ENCODE results near the gene ACO1. TPM values are rescaled to one million over a fixed set of nuclear protein-coding genes. Genes with fewer than 3 reads are reported as not detected.

The ACO1 gene
- total RNA-seq, 2 experiments from 2014 or later, result 13.2 to 14.8 TPM

GRCh38 chr9:32404402-32404801 is 20.0 kb downstream of the ACO1 start:
- DNase-seq, result no peak
- Mint-ChIP-seq H3K9me3 (no peaks in the 10 kb centered on the region), H3K27ac (no peak overlapping the region), H3K4me1 (ENCODE audit: low read depth) (peaks cover 6% of the 10 kb centered on the region), H3K36me3 (ENCODE audit: low read depth) (peaks cover 27% of the 10 kb centered on the region), H3K27me3 (ENCODE audit: low read depth) (no peaks in the 10 kb centered on the region), H3K4me3 (no peak overlapping the region)
- intact Hi-C loops (cut with micrococcal nuclease), result no loop called here
- CTCF ChIA-PET, result no interaction called here

GRCh38 chr9:32404856-32405255 is 20.4 kb downstream of the ACO1 start:
- Mint-ChIP-seq H3K36me3 (ENCODE audit: low read depth) (peaks cover 28% of the 10 kb centered on the region), H3K27ac (no peak overlapping the region), H3K4me1 (ENCODE audit: low read depth) (peaks cover 6% of the 10 kb centered on the region), H3K4me3 (no peak overlapping the region), H3K9me3 (no peaks in the 10 kb centered on the region), H3K27me3 (ENCODE audit: low read depth) (no peaks in the 10 kb centered on the region)
- intact Hi-C loops (cut with micrococcal nuclease), result no loop called here
- CTCF ChIA-PET, result no interaction called here
- DNase-seq, result no peak

GRCh38 chr9:32405506-32405905 is 21.1 kb downstream of the ACO1 start:
- Mint-ChIP-seq H3K4me3 (no peak overlapping the region), H3K36me3 (ENCODE audit: low read depth) (peaks cover 30% of the 10 kb centered on the region), H3K27ac (no peak overlapping the region), H3K27me3 (ENCODE audit: low read depth) (no peaks in the 10 kb centered on the region), H3K9me3 (no peaks in the 10 kb centered on the region), H3K4me1 (ENCODE audit: low read depth) (peaks cover 6% of the 10 kb centered on the region)
- DNase-seq, result no peak
- intact Hi-C loops (cut with micrococcal nuclease), result no loop called here
- CTCF ChIA-PET, result interaction anchor here (0.6 kb wide), 1 partner anchor 176 kb away, joined by 3 read pairs; no protein-coding TSS in a partner anchor

GRCh38 chr9:32406046-32406445 is 21.6 kb downstream of the ACO1 start:
- intact Hi-C loops (cut with micrococcal nuclease), result no loop called here

GRCh38 chr9:32411753-32412152 is 27.3 kb downstream of the ACO1 start:
- Mint-ChIP-seq H3K36me3 (ENCODE audit: low read depth) (peaks cover 22% of the 10 kb centered on the region), H3K27me3 (ENCODE audit: low read depth) (no peaks in the 10 kb centered on the region), H3K9me3 (no peaks in the 10 kb centered on the region), H3K4me1 (ENCODE audit: low read depth) (no peaks in the 10 kb centered on the region), H3K27ac (no peak overlapping the region), H3K4me3 (no peak overlapping the region)
- DNase-seq, result no peak
- CTCF ChIA-PET, result interaction anchor here (0.8 kb wide), 1 partner anchor 14 kb away, joined by 3 read pairs; no protein-coding TSS in a partner anchor
- intact Hi-C loops (cut with micrococcal nuclease), result no loop called here

More at GRCh38 chr9:32406046-32406445, 21.6 kb downstream of the ACO1 start:
- Mint-ChIP-seq H3K4me3 (no peak overlapping the region), H3K4me1 (ENCODE audit: low read depth) (peaks cover 6% of the 10 kb centered on the region), H3K9me3 (no peaks in the 10 kb centered on the region), H3K27ac (no peak overlapping the region), H3K27me3 (ENCODE audit: low read depth) (no peaks in the 10 kb centered on the region), H3K36me3 (ENCODE audit: low read depth) (peaks cover 30% of the 10 kb centered on the region)
- no peak for DNase-seq
- CTCF ChIA-PET, result no interaction called here

- CTCF ChIA-PET, result interaction anchor here (0.8 kb wide), 1 partner anchor 15 kb away, joined by 3 read pairs; no protein-coding TSS in a partner anchor
- intact Hi-C loops (cut with micrococcal nuclease), result no loop called here
- Mint-ChIP-seq H3K4me3 (no peak overlapping the region), H3K27me3 (ENCODE audit: low read depth) (no peaks in the 10 kb centered on the region), H3K36me3 (ENCODE audit: low read depth) (peaks cover 18% of the 10 kb centered on the region), H3K9me3 (no peaks in the 10 kb centered on the region), H3K27ac (no peak overlapping the region), H3K4me1 (ENCODE audit: low read depth) (no peaks in the 10 kb centered on the region)
- DNase-seq, result no peak
Measured at GRCh38 chr9:32412440-32412839, 28.0 kb downstream of the ACO1 start.

- Mint-ChIP-seq H3K27ac (no peak overlapping the region), H3K4me3 (no peak overlapping the region), H3K27me3 (ENCODE audit: low read depth) (no peaks in the 10 kb centered on the region), H3K4me1 (ENCODE audit: low read depth) (no peaks in the 10 kb centered on the region), H3K36me3 (ENCODE audit: low read depth) (peaks cover 18% of the 10 kb centered on the region), H3K9me3 (no peaks in the 10 kb centered on the region)
- CTCF ChIA-PET, result interaction anchor here (0.6 to 1.4 kb wide), 3 partner anchors 34 to 87 kb away, joined by 3 to 9 read pairs (median 4); no protein-coding TSS in a partner anchor
- intact Hi-C loops (cut with micrococcal nuclease), result no loop called here
- DNase-seq, result no peak
Measured at GRCh38 chr9:32413424-32413823, 29.0 kb downstream of the ACO1 start.

GRCh38 chr9:32414856-32415255 is 30.4 kb downstream of the ACO1 start:
- H3K4me3 Mint-ChIP-seq, result no peak overlapping the region
- no peaks in the 10 kb centered on the region for H3K9me3 Mint-ChIP-seq
- H3K27me3 Mint-ChIP-seq (ENCODE audit: low read depth), result no peaks in the 10 kb centered on the region
- H3K4me1 Mint-ChIP-seq (ENCODE audit: low read depth), result no peaks in the 10 kb centered on the region
- H3K27ac Mint-ChIP-seq, result no peak overlapping the region
- peaks cover 14% of the 10 kb centered on the region for H3K36me3 Mint-ChIP-seq (ENCODE audit: low read depth)
- intact Hi-C loops (cut with micrococcal nuclease), result loop anchor here (5.0 kb wide), 1 partner anchor 42 kb away; no protein-coding TSS in a partner anchor
- DNase-seq, result no peak
- CTCF ChIA-PET, result interaction anchor here (0.9 kb wide), 1 partner anchor 36 kb away, joined by 3 read pairs; no protein-coding TSS in a partner anchor

GRCh38 chr9:32419921-32420320 is 35.5 kb downstream of the ACO1 start:
- H3K27ac Mint-ChIP-seq, result no peak overlapping the region

GRCh38 chr9:32422237-32422806 is 37.9 kb downstream of the ACO1 start:
- Mint-ChIP-seq H3K4me3 (no peak overlapping the region), H3K4me1 (ENCODE audit: low read depth) (peaks cover under 1% of the 10 kb centered on the region), H3K27me3 (ENCODE audit: low read depth) (no peaks in the 10 kb centered on the region), H3K36me3 (ENCODE audit: low read depth) (peaks cover 11% of the 10 kb centered on the region), H3K27ac (no peak overlapping the region), H3K9me3 (no peaks in the 10 kb centered on the region)
- intact Hi-C loops (cut with micrococcal nuclease), result no loop called here
- CTCF ChIA-PET, result interaction anchor here (0.9 kb wide), 1 partner anchor 44 kb away, joined by 3 read pairs; no protein-coding TSS in a partner anchor
- no peak for DNase-seq

More at GRCh38 chr9:32419921-32420320, 35.5 kb downstream of the ACO1 start:
- CTCF ChIA-PET, result interaction anchor here (1.3 kb wide), 1 partner anchor 160 kb away, joined by 4 read pairs; no protein-coding TSS in a partner anchor
- DNase-seq, result no peak
- Mint-ChIP-seq H3K4me1 (ENCODE audit: low read depth) (no peaks in the 10 kb centered on the region), H3K9me3 (no peaks in the 10 kb centered on the region), H3K36me3 (ENCODE audit: low read depth) (peaks cover 9% of the 10 kb centered on the region), H3K4me3 (no peak overlapping the region), H3K27me3 (ENCODE audit: low read depth) (no peaks in the 10 kb centered on the region)
- intact Hi-C loops (cut with micrococcal nuclease), result loop anchor here (5.0 kb wide), 1 partner anchor 37 kb away; no protein-coding TSS in a partner anchor

- Mint-ChIP-seq H3K9me3 (no peaks in the 10 kb centered on the region), H3K27me3 (ENCODE audit: low read depth) (no peaks in the 10 kb centered on the region), H3K36me3 (ENCODE audit: low read depth) (peaks cover 7% of the 10 kb centered on the region), H3K4me1 (ENCODE audit: low read depth) (peaks cover 3% of the 10 kb centered on the region), H3K4me3 (no peak overlapping the region), H3K27ac (no peak overlapping the region)
- intact Hi-C loops (cut with micrococcal nuclease), result no loop called here
- DNase-seq, result no peak
- CTCF ChIA-PET, result interaction anchor here (1.1 kb wide), 1 partner anchor 44 kb away, joined by 3 read pairs; no protein-coding TSS in a partner anchor
Measured at GRCh38 chr9:32423371-32423770, 38.9 kb downstream of the ACO1 start.

GRCh38 chr9:32424616-32425015 is 40.2 kb downstream of the ACO1 start:
- DNase-seq, result no peak
- intact Hi-C loops (cut with micrococcal nuclease), result no loop called here
- peaks cover 3% of the 10 kb centered on the region for H3K4me1 Mint-ChIP-seq (ENCODE audit: low read depth)
- H3K36me3 Mint-ChIP-seq (ENCODE audit: low read depth), result peaks cover 6% of the 10 kb centered on the region
- H3K4me3 Mint-ChIP-seq, result no peak overlapping the region
- no peaks in the 10 kb centered on the region for H3K9me3 Mint-ChIP-seq
- no peaks in the 10 kb centered on the region for H3K27me3 Mint-ChIP-seq (ENCODE audit: low read depth)
- no peak overlapping the region for H3K27ac Mint-ChIP-seq
- CTCF ChIA-PET, result interaction anchor here (0.9 to 1.1 kb wide), 2 partner anchors 45 to 46 kb away, joined by 3 to 4 read pairs; no protein-coding TSS in a partner anchor
